HEK293 (cell line): Measurements from ENCODE around the gene OGFRL1.

Source experiments
- KLF7 ChIP-seq: fragments of 450-650 bp; formaldehyde crosslinking; IDR thresholded peaks from 2 replicates; pipeline ENCODE4 v1.5.1; 2016; ENCODE audit warnings: missing biosample characterization, missing genetic modification characterization, borderline replicate concordance
- MZF1 ChIP-seq: fragments of 450-650 bp; formaldehyde crosslinking; IDR thresholded peaks from 2 replicates; pipeline ENCODE4 v1.5.1; 2017; ENCODE audit warnings: missing biosample characterization, missing genetic modification characterization, borderline replicate concordance
- TF ChIP-seq, protein P1 (sequence below): fragments of 450-650 bp; formaldehyde crosslinking; IDR thresholded peaks from 2 replicates; pipeline ENCODE4 v1.5.1; 2016; ENCODE audit warnings: missing biosample characterization, missing genetic modification characterization
- TF ChIP-seq, protein P2 (sequence below): sonication (generic); formaldehyde crosslinking; IDR thresholded peaks from 2 replicates; pipeline ENCODE4 v1.8.1; 2022; ENCODE audit warnings: mild to moderate bottlenecking, moderate library complexity, missing genetic modification reagents

DNA sequence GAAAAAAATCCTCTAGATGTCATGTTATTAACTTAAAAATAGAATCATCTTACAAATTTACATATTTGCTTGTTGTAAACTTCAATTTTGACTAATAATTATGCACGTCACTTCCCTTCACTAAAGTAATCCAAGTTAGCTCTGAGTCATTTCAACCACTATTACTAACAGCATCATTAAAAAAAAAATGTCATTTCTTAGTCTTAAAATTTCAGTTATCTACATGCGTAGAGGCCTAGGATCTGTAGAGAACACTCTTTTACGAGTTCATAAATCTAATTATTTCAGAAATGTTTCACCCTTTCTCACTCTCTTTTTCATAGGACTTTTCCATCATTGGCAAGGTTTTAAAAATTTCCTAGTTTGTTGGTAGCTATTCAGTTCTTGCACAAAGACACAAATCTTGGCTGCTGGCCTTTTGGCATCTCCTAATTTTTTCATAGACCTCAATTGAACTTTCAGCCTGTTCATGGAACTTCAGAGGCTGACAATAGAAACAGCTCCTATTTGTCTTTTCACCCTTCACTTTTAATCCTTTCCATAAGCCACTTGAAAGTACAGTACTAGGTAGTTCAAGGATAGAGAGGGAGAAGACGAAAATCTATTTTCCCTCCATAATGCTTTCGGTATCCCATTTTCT, 61.5 kb downstream of the OGFRL1 start:
- TF ChIP-seq, protein P1, sequence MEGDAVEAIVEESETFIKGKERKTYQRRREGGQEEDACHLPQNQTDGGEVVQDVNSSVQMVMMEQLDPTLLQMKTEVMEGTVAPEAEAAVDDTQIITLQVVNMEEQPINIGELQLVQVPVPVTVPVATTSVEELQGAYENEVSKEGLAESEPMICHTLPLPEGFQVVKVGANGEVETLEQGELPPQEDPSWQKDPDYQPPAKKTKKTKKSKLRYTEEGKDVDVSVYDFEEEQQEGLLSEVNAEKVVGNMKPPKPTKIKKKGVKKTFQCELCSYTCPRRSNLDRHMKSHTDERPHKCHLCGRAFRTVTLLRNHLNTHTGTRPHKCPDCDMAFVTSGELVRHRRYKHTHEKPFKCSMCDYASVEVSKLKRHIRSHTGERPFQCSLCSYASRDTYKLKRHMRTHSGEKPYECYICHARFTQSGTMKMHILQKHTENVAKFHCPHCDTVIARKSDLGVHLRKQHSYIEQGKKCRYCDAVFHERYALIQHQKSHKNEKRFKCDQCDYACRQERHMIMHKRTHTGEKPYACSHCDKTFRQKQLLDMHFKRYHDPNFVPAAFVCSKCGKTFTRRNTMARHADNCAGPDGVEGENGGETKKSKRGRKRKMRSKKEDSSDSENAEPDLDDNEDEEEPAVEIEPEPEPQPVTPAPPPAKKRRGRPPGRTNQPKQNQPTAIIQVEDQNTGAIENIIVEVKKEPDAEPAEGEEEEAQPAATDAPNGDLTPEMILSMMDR (tag by site-specific recombination): no peak
- TF ChIP-seq MZF1 (tag by site-specific recombination) (no peak), KLF7 (tag by site-specific recombination) (no peak)
- TF ChIP-seq, protein P2, sequence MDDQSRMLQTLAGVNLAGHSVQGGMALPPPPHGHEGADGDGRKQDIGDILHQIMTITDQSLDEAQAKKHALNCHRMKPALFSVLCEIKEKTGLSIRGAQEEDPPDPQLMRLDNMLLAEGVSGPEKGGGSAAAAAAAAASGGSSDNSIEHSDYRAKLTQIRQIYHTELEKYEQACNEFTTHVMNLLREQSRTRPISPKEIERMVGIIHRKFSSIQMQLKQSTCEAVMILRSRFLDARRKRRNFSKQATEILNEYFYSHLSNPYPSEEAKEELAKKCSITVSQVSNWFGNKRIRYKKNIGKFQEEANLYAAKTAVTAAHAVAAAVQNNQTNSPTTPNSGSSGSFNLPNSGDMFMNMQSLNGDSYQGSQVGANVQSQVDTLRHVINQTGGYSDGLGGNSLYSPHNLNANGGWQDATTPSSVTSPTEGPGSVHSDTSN (CRISPR knock-in tag): no peak
